ENCODE results near the gene CLEC16A. TPM values are rescaled to one million over a fixed set of nuclear protein-coding genes. Genes with fewer than 3 reads are reported as not detected.

The CLEC16A gene
- total and polyA plus RNA-seq, 2 experiments from 2014 or later: 9.9 to 24.1 TPM

- Histone ChIP-seq H3K9me2 (ENCODE audit: insufficient read depth) (no peaks in the 10 kb centered on the region), H3K4me1 (ENCODE audit: insufficient read depth) (peaks cover 26% of the 10 kb centered on the region), H3F3A (replicated peaks; ENCODE audit: low read depth) (no peaks in the 10 kb centered on the region), H4K20me1 (replicated peaks; ENCODE audit: insufficient read depth) (no peaks in the 10 kb centered on the region), H2AFZ (no peak overlapping the region), H3K36me3 (ENCODE audit: insufficient read depth) (no peaks in the 10 kb centered on the region), H3K79me2 (replicated peaks; ENCODE audit: insufficient read depth) (no peaks in the 10 kb centered on the region), H3K27ac (ENCODE audit: low read depth) (no peak overlapping the region), H3K27me3 (ENCODE audit: insufficient read depth) (no peaks in the 10 kb centered on the region), H3K4me2 (no peak overlapping the region), H3K4me3 (no peak overlapping the region)
- H3K4me3 Mint-ChIP-seq: no peak overlapping the region
- peaks cover 12% of the 10 kb centered on the region for H3K9me3 Mint-ChIP-seq
- DNase-seq (ENCODE audit: low spot score) (no peak), ATAC-seq (no peak)
- no peaks in the 10 kb centered on the region for H3K36me3 Mint-ChIP-seq (ENCODE audit: low read depth)
- peaks cover 41% of the 10 kb centered on the region for H3K4me1 Mint-ChIP-seq
- TF ChIP-seq, protein P1, sequence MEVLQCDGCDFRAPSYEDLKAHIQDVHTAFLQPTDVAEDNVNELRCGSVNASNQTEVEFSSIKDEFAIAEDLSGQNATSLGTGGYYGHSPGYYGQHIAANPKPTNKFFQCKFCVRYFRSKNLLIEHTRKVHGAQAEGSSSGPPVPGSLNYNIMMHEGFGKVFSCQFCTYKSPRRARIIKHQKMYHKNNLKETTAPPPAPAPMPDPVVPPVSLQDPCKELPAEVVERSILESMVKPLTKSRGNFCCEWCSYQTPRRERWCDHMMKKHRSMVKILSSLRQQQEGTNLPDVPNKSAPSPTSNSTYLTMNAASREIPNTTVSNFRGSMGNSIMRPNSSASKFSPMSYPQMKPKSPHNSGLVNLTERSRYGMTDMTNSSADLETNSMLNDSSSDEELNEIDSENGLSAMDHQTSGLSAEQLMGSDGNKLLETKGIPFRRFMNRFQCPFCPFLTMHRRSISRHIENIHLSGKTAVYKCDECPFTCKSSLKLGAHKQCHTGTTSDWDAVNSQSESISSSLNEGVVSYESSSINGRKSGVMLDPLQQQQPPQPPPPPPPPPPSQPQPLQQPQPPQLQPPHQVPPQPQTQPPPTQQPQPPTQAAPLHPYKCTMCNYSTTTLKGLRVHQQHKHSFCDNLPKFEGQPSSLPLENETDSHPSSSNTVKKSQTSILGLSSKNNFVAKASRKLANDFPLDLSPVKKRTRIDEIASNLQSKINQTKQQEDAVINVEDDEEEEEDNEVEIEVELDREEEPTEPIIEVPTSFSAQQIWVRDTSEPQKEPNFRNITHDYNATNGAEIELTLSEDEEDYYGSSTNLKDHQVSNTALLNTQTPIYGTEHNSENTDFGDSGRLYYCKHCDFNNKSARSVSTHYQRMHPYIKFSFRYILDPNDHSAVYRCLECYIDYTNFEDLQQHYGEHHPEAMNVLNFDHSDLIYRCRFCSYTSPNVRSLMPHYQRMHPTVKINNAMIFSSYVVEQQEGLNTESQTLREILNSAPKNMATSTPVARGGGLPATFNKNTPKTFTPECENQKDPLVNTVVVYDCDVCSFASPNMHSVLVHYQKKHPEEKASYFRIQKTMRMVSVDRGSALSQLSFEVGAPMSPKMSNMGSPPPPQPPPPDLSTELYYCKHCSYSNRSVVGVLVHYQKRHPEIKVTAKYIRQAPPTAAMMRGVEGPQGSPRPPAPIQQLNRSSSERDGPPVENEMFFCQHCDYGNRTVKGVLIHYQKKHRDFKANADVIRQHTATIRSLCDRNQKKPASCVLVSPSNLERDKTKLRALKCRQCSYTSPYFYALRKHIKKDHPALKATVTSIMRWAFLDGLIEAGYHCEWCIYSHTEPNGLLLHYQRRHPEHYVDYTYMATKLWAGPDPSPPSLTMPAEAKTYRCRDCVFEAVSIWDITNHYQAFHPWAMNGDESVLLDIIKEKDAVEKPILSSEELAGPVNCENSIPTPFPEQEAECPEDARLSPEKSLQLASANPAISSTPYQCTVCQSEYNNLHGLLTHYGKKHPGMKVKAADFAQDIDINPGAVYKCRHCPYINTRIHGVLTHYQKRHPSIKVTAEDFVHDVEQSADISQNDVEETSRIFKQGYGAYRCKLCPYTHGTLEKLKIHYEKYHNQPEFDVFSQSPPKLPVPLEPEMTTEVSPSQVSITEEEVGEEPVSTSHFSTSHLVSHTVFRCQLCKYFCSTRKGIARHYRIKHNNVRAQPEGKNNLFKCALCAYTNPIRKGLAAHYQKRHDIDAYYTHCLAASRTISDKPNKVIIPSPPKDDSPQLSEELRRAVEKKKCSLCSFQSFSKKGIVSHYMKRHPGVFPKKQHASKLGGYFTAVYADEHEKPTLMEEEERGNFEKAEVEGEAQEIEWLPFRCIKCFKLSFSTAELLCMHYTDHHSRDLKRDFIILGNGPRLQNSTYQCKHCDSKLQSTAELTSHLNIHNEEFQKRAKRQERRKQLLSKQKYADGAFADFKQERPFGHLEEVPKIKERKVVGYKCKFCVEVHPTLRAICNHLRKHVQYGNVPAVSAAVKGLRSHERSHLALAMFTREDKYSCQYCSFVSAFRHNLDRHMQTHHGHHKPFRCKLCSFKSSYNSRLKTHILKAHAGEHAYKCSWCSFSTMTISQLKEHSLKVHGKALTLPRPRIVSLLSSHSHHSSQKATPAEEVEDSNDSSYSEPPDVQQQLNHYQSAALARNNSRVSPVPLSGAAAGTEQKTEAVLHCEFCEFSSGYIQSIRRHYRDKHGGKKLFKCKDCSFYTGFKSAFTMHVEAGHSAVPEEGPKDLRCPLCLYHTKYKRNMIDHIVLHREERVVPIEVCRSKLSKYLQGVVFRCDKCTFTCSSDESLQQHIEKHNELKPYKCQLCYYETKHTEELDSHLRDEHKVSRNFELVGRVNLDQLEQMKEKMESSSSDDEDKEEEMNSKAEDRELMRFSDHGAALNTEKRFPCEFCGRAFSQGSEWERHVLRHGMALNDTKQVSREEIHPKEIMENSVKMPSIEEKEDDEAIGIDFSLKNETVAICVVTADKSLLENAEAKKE (CRISPR knock-in tag; IDR thresholded peaks at IDR 0.05): no peak
- no peak for TF ChIP-seq ZNF331 (CRISPR knock-in tag; IDR thresholded peaks at IDR 0.05; ENCODE audit: low read depth)
- TF ChIP-seq STAT1 (IDR thresholded peaks at IDR 0.05; ENCODE audit: unreplicated experiment): no peak
- no peak for TF ChIP-seq NANOG (IDR thresholded peaks at IDR 0.05; ENCODE audit: borderline replicate concordance)
- TF ChIP-seq ETS1 (IDR thresholded peaks at IDR 0.05): no peak
- TF ChIP-seq ZNF114 (CRISPR knock-in tag; IDR thresholded peaks at IDR 0.05): no peak
- TF ChIP-seq, protein P2, sequence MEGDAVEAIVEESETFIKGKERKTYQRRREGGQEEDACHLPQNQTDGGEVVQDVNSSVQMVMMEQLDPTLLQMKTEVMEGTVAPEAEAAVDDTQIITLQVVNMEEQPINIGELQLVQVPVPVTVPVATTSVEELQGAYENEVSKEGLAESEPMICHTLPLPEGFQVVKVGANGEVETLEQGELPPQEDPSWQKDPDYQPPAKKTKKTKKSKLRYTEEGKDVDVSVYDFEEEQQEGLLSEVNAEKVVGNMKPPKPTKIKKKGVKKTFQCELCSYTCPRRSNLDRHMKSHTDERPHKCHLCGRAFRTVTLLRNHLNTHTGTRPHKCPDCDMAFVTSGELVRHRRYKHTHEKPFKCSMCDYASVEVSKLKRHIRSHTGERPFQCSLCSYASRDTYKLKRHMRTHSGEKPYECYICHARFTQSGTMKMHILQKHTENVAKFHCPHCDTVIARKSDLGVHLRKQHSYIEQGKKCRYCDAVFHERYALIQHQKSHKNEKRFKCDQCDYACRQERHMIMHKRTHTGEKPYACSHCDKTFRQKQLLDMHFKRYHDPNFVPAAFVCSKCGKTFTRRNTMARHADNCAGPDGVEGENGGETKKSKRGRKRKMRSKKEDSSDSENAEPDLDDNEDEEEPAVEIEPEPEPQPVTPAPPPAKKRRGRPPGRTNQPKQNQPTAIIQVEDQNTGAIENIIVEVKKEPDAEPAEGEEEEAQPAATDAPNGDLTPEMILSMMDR (conservative IDR thresholded peaks at IDR 0.05; ENCODE audit: low read depth in 2 of 2): no peak
- no peak for TF ChIP-seq REST (IDR thresholded peaks at IDR 0.05; ENCODE audit: unreplicated experiment)
- no peak for TF ChIP-seq CREB1 (CRISPR knock-in tag; IDR thresholded peaks at IDR 0.05; ENCODE audit: low read depth)
- TF ChIP-seq POLR2AphosphoS5 (IDR thresholded peaks at IDR 0.05; ENCODE audit: low read depth): no peak
- no peak for TF ChIP-seq EZH2 (IDR thresholded peaks at IDR 0.05; ENCODE audit: low read depth, unreplicated experiment)
- TF ChIP-seq EZH2phosphoT487 (IDR thresholded peaks at IDR 0.05; ENCODE audit: unreplicated experiment): no peak
- TF ChIP-seq JUNB (IDR thresholded peaks at IDR 0.05; ENCODE audit: unreplicated experiment): no peak
- peaks cover 11% of the 10 kb centered on the region for H3K27me3 Mint-ChIP-seq (ENCODE audit: insufficient read depth, low read depth, poor library complexity)
- no peak overlapping the region for H3K27ac Mint-ChIP-seq
Measured at GRCh38 chr16:11204513-11205047, 260.2 kb downstream of the CLEC16A start.

All from GM23338 (cell line).